Dermis blood vessel endothelial cell (primary cell): Measurements from ENCODE around the gene TTC39A. TPM values are rescaled to one million over a fixed set of nuclear protein-coding genes. Genes with fewer than 3 reads are reported as not detected.

ENCODE experiments used
- DNase-seq: peaks from one replicate; pipeline ENCODE4 v3.0.0; 2010
- total RNA-seq: library from RNA; depleted of rRNA; stranded (reverse); fragments of >200 nt; gene quantifications from 2 replicates; pipeline ENCODE4 v1.2.3, GENCODE V29; 2014

Gene TTC39A
- total RNA-seq, 1 donor from 2014 or later, result 4.1 TPM

DNA sequence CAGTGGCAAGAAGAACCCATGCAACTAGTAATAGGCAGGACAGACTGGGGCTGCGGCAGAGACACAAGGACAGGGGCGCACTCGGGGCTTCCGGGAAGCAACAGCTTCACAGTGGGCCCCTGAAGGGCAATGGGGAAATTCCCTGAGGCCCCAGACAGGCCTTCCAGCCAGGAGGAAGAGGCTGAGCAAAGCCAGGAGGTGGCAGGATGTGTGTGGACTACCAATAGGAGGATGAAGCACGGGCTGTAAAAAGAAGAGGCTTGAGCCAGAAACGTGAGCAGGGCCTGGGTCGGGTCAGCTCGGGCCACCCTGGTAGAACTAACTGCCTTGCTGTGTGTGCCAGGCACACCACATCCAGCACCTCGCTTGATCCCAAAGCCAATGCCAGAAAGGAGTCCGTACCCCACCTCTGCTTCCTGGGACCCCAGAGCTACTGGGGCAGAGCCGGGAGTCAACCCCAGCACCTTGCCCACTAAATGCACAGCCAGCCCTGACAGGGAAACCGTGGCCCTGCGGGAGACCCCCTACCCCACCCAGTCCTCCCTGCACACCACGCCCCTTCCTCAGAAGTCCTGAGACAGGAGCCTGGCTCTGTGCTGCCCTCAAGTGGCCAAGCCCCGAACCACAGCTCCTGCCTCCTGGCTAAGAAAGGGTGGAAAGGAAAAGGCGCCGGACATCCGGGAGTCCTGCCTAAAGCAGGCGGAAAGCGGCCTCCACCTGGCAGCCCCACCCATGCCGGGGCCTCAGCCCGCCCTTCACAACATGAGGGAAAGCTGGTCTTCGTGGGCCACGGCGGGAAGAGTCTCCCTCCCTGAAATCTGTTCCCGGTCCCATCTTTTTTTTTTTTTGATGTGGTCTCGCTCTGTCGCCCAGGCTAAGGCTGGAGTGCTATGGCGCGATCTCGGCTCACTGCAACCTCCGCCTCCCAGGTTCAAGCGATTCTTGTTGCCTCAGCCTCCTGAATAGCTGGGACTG lies 33.7 kb downstream of the TTC39A start:
- DNase-seq, result peak; percentile 84

DNA sequence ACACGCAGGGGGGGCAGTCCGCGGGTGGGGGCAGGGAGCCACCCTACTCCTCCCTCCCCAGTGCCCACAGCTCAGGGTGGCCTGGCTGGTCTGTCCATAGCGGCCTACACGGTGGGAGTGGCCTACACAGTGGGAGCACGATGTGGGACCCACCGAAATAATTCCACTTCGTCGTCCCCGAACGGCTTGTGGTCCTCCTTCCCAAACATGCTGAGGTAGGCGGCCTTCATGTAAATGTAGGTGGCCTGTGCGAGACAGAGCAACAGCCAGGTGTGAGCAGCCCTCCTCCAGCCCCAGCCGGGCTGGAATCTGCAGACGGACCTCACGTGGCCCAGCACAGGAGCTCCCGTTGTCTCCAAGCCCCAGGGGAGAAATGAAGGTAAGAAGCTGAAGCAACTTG lies 34.4 kb downstream of the TTC39A start:
- no peak for DNase-seq

DNA sequence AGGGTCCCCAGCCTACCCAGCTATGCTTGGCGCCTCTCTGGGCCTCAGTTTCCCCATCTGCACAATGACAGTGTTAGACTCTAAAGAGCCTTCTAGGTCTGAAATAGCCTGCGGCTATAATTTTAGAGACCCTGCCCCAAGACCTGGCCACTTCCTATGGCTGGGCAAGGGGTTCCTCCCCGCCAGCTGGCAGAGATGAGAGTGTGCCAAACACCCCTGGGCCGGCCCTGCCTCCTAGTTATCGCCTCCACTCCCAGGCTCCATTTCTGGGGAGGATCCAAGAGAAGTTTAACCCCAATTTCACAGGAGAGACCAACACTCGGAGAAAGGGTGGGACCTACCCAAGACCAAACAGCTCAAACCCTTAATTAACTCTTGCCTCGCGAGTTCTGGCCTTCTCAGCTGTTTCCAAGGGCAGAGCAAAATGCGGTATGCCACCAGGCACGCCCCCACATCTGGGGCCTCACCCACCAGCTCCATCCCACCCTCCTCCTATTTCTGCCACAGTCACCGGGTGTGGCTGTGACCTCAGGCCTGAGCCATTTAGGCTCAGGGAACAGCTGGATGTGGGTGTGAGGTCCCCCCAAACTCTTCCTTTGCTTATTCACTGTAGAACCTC lies 35.7 kb downstream of the TTC39A start:
- DNase-seq, result no peak

DNA sequence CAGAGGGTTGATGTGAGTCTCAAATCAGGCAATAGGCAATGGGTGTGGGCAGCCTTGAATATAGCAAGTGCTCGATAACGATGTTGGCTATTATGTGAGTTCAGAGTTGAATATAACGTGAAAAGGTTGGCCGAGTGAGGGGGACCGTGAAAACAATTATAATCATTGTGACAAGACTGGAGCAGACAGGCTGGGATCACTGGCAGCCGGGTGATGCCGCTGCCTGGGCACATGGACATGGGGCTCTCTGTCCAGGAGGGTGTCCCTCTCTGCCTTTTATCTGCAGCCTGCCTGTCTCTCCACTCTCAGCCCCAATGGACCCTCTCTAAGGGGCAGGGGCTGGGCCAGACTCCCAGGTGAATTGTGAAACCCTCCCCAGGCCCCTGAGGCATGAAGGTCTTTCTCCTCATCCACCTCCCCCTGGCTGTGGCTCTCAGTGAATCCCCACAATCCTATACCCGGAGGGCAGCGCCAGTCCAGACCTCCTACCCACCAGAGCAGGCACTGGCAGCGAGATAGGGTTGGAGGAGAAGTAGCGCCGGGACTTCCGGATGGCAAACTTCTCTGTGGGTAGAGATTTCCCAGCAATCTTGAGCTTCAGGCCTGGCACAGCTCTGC lies 36.4 kb downstream of the TTC39A start:
- no peak for DNase-seq

DNA sequence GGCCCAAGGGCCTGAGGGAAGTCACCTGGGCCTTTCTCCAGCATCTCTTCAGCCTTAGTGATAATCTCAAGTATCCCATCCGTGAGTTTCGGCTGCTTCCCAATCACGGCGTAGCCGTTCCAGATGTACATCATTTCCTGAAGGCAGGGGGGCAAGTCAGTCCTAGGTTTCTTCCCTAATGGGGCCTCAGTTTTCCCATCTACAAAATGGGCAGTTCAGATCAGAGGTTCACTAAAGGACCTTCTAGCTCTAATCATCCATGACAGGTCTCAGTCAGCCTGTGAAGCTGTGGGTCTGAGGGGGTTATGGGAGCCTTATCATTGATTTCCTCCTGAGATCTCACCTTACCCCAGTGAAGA lies 39.9 kb downstream of the TTC39A start:
- DNase-seq, result no peak

DNA sequence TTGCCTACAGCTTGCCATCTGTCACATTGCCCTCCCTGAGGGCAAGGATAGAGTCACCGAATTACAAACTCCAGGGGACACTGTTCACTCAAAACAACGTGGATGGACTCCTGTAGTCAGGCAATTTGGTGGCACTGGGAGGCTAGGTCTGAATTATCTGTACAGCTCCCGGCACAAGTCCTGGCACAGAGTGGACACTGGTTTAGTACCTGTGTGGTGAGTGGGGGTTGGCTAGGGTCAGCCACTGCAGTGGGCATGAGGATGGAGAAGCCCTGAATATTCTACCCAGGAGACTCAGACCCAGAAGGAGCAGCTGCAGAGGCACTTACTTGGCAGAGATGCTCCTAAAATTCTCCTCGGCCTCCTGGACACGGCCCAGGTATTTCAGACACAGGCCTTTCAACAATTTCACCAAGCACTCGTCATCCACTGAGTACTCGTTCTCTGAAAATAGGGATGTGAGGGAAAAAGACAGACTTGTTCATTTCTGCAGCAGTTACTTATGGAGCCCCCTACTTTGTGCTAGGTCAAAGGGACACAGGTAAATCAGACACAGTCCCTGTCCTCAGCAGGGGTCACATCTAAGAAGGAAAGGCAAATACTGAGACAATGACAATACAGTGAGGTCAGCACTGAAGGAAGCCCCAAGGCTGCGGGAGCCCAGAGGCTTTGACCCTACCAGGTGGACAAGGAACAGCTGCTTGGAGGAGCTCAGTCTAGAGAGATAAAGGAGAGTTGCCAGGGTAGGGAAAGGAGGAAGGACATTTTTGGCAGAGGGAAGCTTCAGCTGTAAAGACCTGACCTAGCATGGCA lies 40.5 kb downstream of the TTC39A start:
- DNase-seq, result no peak

DNA sequence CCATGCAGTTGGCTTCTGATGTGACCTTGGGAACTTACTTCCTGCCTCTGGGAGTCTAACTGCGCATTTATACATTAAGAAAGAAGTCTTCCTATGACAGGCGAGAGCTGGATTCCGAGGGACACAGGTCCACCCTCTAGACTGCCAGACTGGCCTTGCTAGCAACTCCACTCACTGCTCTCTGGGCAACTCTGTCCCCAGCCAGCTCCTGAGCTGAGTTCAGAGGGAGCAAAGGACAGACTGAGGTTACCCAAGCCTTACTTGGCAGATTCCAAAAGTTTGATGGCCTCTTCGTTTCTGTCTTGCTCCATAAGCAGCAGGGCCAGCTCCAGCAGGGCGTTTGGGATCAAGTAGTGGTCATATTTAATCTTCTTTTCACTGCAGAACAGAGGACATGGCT lies 41.8 kb downstream of the TTC39A start:
- DNase-seq, result no peak

DNA sequence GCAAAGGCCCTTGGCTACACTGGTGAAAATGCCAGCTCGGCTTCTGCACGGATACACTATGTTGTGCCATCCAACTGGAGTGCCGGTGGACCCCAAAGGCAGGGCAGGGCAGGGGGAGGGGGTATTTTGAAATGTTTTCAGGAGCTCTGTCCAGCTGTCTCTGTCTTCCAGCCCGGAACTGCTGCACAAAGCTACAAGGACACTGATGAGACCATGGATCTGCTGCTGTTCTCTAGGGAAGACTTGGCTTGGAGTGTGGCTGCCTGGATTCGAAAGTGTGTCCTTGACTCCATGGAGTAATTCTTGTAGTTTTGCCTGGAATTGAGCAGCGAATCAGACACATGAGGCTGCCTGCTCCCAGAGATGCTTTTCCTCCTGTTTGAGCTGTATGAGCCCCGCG lies 42.4 kb downstream of the TTC39A start:
- DNase-seq, result no peak

DNA sequence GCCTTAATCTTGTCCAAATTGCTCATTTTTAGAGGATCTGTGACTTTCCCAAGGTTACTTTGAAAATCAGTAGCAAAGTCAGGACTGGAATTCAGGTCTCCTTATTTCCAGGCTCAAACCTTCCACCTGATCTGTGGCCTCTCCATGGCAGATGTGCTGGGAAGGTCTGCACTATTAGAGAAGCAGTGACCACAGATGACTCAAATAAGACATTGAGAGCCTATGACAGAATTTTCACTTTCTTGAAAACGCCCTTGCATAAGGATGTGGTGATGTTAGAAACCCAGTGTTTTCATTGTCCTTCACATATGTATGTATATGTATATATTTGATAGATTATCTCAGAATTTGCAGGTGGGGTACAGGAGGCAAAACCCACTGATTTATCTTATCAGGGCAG lies 45.3 kb downstream of the TTC39A start:
- DNase-seq, result no peak

DNA sequence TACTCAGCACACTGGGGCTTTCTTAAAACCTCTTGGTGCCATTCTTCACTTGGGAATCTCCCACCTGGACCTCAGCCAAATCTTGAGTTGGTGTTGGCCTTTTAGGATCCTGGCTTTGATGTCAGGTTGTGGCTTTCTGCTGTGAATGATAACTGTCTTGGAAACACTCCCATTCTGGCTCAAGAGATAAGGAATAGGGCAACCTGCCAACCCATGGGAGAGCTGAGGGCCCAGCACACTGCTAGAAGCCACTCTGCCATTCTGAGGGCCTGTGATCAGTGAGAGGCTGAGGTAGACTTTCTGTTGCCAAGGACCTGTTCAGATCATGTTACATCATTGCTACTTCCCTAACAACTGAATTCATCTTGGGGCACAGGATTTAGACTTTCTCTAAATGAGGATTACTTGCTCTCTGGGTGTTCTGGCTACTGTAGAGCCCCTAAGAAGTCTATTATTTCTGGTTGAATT lies 45.8 kb downstream of the TTC39A start:
- DNase-seq, result peak; percentile 90

DNA sequence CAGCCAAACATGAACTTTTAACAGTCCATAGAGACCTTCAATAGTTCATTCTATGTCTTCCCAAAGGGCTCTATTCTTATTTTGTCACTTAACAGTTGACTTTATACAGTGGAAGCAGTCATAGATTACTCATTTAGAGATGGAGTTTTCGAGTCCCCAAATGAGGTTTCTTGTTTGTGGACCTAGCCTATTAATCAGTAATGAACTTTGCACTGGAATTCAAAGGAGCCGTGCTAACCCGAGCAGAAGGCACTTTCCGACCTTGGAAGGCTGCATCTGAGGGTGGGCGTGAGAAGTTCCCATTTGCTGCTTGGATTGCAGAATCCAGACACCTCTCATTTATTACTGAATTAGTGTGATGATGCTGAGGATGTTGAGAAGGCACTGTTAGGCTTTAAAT lies 46.4 kb downstream of the TTC39A start:
- no peak for DNase-seq

DNA sequence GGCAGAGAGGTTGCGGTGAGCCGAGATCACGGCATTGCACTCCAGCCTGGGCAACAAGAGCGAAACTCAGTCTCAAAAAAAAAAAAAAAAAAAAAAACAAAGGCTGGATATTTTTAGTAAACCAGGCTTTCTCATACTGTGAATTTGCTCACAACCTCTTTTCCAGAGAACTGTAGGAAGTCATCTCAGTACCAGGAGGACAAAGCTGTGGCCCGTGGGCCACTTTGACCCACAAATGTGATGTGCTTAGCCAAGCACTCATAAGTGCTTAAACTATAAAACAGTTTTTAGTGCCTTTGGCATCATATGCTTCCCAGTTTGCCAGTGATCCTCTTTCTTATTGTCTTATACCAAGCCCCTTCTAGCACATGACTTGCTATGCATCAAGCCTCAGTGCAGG lies 47.8 kb downstream of the TTC39A start:
- no peak for DNase-seq

DNA sequence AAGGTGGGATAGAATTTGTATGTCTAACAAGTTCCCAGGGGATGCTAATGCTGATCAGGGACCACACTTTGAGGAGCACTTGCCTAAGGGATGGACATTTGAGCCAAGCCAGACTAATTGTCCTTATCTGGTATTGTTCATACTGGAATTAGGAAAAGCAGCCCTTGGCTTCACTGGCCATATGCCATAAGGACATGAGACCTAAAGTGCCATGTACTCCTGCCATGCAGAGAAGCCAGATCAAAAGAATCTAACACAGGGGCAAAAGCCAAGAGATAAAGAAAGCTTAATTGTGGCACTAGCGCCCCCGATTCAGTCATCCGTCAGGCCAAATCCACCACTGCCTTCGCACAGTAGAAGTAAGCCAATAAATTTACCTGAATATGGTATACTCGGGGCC lies 48.6 kb downstream of the TTC39A start:
- DNase-seq, result no peak

DNA sequence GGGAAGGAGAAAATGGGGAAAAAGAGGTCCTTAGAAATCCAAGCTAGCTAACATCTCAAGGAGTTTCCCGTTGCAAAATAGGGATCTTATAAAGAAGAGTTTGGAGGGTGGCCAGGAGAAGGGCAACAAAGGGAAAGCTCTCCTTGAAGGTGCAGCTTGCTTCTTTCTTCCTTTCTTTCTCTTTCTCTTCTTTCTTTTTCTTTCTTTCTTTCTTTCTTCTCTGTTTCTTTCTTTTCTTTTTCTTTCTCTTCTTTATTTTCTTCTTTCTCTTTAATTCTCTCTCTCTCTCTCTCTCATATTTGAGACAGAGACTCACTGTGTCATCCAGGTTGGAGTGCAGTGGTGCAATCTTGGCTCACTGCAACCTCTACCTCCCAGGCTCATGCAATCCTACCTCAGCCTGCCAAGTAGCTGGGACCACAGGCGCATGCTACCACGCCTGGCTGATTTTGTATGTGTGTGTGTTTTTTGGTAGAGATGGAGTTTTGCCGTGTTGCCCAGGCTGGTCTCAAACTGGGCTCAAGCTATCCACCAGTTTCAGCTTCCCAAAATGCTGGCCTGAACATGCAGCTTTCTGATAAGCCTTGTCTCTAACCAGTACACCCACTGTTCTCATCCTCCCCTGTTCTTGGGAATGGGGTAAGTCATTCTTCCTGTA lies 49.9 kb downstream of the TTC39A start:
- no peak for DNase-seq

DNA sequence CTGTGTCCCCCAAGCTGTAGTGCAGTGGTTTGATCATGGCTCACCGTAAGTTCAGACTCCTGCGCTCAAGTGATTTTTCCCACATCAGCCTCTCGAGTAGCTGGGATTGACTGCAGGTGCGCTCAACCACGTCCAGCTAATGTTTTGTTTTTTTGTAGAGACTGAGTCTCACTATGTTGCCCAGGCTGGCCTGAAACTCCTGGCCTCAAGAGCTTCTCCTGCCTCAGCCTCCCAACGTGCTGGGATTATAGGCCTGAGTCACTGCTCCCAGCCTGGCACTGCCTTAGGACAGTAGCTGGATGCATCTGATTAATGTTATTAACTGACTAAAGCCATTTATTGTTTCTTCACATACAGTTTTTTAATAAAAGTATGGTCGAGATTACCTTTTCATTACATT lies 54.1 kb downstream of the TTC39A start:
- no peak for DNase-seq

DNA sequence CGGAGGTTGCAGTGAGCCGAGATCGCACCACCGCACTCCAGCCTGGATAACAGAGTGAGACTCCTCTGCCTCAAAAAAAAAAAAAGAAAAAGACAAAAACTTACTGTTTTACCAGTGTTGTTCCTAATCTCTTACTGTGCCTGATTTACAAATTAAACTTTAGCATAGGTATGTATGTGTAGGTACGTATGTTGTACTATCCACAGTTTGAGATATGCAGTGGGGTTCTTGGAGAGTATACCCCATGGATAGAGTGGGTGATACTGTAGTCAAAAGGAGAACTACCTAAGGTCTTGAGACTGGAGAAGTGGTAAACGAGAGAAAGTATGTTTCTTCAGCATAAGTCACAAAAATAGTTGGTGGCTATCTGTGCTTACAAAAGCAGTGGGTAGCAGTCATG lies 55.7 kb downstream of the TTC39A start:
- DNase-seq, result no peak

DNA sequence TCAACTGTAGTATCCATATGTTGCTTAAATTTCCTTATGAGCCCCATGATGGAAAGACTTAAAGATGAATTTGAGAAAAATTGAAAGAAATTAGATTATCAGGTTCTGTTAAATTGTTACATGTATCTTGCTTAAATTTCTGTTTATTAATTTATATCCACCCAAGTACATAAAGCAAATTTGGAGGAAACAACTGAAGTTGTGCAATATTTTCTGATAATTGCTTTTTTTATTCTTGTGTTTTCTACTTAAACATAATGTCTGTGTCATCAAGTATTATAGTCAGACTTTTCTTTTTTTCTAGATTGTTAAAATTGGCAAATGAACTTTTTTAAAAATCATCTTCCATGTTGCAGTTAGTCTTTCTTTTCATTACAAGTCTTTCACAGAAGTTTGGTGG lies 57.4 kb downstream of the TTC39A start:
- no peak for DNase-seq

DNA sequence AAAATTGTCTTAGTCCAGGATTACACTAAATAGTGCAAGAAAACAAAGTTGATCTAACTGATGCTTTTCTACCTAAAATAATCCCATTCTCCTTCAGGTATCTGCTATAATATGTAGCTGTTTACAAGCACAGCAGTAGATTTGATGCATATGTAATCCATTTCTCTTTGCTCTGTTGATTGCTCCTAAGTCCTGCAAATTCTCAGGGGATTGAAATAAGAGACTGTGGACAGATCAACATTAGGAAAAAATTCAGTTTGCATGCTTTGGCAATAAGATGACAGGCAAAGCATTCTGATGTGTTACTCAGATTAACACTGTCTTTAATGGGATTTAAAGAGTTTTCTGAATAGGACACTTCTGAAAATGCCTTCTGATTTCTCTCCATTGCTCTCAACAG lies 59.6 kb downstream of the TTC39A start:
- DNase-seq, result no peak

DNA sequence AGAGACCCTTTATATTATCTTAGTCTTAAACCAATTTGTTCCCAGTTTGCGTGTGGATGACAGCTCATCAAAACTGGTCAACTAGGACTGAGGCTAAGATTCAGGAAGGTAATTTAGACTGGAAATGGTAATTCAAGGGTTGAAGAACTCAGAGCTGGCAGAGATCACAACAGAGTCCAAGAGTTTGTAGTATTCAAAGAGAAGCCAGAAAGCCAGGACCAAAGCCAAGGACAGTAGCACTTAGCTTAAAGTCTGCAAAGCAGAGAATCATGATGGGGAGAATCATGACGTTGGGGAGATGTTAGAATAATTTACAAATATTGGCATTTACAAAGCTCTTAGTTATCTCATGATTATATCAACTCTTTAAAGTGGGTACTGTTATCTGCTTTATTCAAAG lies 61.7 kb downstream of the TTC39A start:
- no peak for DNase-seq

DNA sequence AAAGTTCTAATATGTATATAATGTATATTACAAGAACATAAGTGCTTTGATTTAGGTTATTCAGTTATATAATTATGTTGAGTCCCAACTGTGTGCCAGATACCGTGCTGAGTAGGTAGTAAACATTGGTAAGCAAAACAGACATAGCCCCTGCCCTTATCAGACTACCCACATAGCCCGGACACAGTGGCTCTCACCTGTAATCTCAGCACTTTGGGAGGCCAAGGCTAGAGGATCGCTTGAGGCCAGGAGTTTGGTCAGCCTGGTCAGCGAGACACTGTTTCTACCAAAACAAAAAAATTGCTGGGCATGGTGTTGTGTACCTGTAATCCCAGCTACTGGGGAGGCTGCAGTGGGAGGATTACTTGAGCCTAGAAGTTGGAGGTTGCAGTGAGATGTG lies 63.6 kb downstream of the TTC39A start:
- no peak for DNase-seq

DNA sequence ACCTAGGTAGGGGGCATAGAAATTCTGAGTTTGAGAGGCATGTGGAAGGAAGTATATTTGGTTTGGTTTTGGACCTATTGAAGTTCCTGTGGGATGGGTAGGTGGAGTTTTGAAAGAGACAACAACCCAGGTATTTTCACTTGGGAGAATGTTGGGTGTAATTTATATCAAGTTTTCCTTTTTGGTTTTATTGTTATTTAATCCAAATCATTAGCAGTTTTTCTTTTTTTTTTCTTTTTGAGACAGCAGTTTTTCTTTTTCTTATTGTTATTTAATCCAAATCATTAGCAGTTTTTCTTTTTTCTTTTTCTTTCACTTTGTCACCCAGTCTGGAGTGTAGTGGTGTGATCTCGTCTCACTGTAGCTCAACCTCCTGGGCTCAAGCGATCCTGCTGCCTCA lies 64.2 kb downstream of the TTC39A start:
- no peak for DNase-seq

DNA sequence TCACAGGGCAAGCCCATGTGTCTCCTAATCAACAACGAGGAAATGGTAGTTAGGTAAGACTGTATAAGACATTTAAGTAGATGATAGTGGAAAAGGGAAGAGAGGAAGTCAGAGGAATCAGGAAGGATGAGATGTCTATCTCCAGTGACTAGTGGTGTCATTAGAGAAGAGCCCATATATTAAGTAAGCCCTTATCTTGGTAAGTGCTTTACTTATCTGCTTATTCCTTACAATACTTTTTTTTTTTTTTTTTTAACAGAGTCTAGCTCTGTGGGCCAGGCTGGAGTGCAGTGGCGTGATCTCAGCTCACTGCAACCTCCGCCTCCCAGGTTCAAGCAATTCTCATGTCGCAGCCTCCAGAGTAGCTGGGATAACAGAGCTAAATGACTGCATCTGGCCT lies 64.7 kb downstream of the TTC39A start:
- no peak for DNase-seq
